IPS DF 6.9 (cell line): ENCODE data around the gene TTLL3.
"Not testable (repeated sequence)": the region's sequence is repeated elsewhere in the genome, so short reads cannot be mapped to it uniquely, and the experiment has no call there.

Experiments
- DNase-seq: peaks from one replicate; pipeline ENCODE4 v3.0.0-alpha.2; 2013; ENCODE audit warnings: low read depth, low spot score
- H3K27ac ChIP-seq: one replicate; pipeline ENCODE4 v1.5.1; 2013; ENCODE audit warnings: low read length, control low read depth
- H3K27me3 ChIP-seq: 2 replicates; pipeline ENCODE4 v1.6.1; 2013; ENCODE audit warnings: mild to moderate bottlenecking, low read length; ENCODE audit not compliant: control insufficient read depth, insufficient read depth
- H3K36me3 ChIP-seq: 2 replicates; pipeline ENCODE4 v1.6.1; 2013; ENCODE audit warnings: low read length; ENCODE audit not compliant: control insufficient read depth, insufficient read depth
- H3K4me1 ChIP-seq: 2 replicates; pipeline ENCODE4 v1.6.1; 2013; ENCODE audit warnings: low read length; ENCODE audit not compliant: control insufficient read depth, insufficient read depth
- H3K4me3 ChIP-seq: 2 replicates; pipeline ENCODE4 v1.5.1; 2013; ENCODE audit warnings: mild to moderate bottlenecking, low read length
- H3K9me3 ChIP-seq: 2 replicates; pipeline ENCODE4 v1.6.1; 2013; ENCODE audit warnings: low read length, inconsistent platforms; ENCODE audit not compliant: control insufficient read depth, insufficient read depth
- WGBS: extraction: QIAGEN DNeasy Blood & Tissue Kit; methylation state at CpG from one replicate; pipeline ENCODE4 v1.1.7; 2013; ENCODE audit warnings: mixed read lengths, missing lambda C conversion rate; ENCODE audit not compliant: insufficient read length, insufficient coverage; 5-methylcytosine and 5-hydroxymethylcytosine counted together

The TTLL3 gene

DNA sequence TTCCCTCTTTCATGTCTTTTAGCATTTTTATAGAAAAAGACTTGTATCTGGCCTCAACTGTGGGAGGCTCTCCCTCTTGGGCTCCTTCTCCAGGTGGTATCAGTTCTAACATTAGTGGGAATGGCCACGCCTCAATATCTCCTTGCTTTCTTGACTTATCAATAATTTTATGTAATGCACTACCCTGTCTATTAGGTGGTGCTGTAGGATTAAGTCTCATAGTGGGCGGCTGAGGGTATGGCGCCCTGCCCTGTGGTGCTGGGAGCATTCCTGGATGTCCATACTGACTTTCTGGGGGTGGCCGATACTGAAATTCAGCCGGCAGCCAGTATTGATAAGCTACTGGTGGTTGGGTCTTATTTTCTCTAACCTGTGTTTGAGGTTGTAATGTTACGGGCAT lies 42.5 kb downstream of the TTLL3 start:
- DNase-seq, result no peak
- Histone ChIP-seq H3K4me3 (no peak overlapping the region), H3K27ac (no peak overlapping the region), H3K4me1 (no peaks in the 10 kb centered on the region), H3K27me3 (no peaks in the 10 kb centered on the region), H3K36me3 (no peaks in the 10 kb centered on the region), H3K9me3 (no peaks in the 10 kb centered on the region)
- no CpG with 5 or more reads among the region's 6 CpGs for WGBS

DNA sequence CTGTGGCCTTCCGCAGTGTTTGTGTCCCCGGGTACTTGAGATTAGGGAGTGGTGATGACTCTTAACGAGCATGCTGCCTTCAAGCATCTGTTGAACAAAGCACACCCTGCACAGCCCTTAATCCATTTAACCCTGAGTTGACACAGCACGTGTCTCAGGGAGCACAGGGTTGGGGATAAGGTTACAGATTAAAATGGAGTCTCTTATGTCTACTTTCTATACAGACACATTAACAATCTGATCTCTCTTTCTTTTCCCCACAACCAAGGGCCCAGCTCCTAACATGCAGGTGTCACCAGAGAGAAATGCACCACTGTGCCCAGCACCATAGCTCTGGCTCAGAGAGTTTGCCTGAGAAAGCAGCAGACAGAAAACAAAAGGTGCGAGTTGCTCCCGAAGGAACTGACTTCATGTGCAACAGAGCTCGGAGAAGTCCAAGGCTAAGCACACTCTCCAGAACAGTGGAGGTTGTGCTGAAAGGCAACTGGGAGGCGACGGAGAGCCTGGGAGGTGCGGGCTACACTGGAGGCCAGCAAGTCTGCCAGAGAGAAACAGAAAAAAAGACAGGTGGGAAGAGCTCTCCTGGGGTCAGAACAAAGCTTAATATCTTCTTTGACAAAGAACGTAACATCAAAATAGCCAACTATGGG lies 44.4 kb downstream of the TTLL3 start:
- no CpG with 5 or more reads among the region's 11 CpGs for WGBS
- H3K36me3 ChIP-seq, H3K27me3 ChIP-seq, H3K4me1 ChIP-seq, DNase-seq, H3K4me3 ChIP-seq, H3K9me3 ChIP-seq, H3K27ac ChIP-seq: not testable (repeated sequence)

DNA sequence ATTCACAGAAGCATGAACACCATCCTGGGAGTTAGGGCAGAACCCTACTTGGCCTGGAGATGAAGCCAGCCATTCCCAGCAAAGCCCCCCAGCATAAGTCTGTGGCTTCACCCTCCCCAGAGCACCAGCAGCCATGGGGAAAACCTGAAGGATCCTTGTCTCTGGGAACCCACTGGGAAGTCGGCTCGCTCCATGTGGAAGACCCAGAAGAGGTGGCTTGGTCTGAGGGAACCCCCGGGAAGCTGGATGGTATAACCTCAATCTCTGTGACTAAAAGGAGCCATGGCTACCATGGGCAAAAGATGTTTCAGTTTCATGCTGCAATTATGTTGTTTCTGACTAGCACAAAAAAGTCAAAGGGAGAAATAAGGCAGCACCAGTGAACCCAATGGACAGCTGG lies 45.5 kb downstream of the TTLL3 start:
- H3K27me3 ChIP-seq, result no peaks in the 10 kb centered on the region
- no peak overlapping the region for H3K27ac ChIP-seq
- H3K4me3 ChIP-seq, result no peak overlapping the region
- DNase-seq, result no peak
- no peaks in the 10 kb centered on the region for H3K36me3 ChIP-seq
- H3K9me3 ChIP-seq, result no peaks in the 10 kb centered on the region
- H3K4me1 ChIP-seq, result no peaks in the 10 kb centered on the region
- no CpG with 5 or more reads among the region's 3 CpGs for WGBS

DNA sequence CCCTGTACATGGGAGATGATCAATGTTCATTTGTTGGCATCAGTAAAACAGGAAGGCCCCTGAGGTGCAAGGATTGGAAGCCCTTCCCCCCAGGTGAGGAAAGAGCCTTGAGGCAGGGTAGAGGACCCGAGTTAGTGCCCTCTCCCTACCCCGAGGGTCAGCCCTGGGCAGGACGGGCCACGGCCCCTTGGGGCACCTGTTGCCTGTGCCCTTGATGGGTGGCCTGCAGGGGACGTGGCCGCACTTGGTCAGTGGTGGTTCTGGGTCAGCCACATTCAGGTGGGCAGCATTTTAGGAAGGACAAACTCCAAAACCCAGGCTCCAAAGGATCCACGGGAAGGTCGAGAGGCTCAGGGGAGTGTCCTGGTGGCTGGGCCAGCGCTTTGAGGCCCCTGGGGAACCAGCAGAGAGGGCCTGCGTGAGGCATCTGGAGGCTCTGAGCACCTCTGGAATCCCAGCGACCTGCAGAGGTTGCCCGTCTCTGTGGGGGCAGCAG lies 49.5 kb downstream of the TTLL3 start:
- Histone ChIP-seq H3K4me3 (no peak overlapping the region), H3K36me3 (no peaks in the 10 kb centered on the region), H3K4me1 (peaks cover 4% of the 10 kb centered on the region; the same call in 1 of the 2 replicates), H3K27me3 (no peaks in the 10 kb centered on the region), H3K9me3 (no peaks in the 10 kb centered on the region), H3K27ac (no peak overlapping the region)
- DNase-seq, result no peak
- no CpG with 5 or more reads among the region's 12 CpGs for WGBS

DNA sequence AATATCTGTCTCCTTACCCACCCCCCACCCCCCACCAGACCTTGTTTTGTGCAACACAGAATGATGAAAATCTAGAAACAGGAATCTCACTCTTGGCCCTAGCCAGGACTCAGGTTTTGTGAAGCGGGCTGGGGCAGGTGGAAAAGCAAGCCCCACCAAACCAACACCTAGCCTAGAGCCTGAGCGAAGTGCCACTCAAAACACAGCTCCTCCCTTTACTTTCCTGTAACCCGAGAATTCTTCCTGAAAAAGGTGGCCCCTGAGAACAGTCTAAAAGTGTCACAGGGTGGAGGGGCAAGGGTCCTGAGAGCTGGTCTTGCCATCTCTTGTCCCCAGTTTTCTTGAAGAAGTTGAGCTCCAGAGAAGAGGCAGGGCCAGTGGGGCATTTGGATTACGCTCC lies 51.1 kb downstream of the TTLL3 start:
- DNase-seq, result no peak

DNA sequence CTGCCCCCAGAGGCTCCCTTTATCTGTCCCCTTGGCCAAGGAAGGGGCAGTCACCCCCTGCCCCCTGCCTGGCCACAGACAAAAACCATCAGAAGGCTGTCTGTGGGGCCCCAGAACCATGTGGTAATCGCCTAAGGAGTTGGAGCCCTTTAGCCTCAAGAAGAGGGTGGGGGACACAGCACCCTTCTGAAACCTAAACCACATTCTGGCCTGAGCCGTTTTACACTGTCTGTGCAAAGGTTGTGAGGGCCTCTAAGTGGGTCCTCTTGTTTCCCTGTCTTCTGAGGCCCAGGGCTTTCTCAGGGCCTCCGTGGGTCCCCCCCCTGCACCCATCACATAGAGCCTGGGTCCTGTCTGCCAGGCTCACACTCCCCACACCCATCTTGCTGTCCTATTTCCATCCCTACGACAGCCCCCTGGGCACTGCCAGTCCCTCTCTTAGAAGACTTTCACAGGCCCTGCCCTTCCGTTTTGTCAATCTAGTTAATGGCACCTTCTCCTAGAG lies 51.6 kb downstream of the TTLL3 start:
- Histone ChIP-seq H3K4me3 (no peak overlapping the region), H3K27ac (no peak overlapping the region), H3K4me1 (peaks cover 4% of the 10 kb centered on the region; the same call in 1 of the 2 replicates), H3K9me3 (no peaks in the 10 kb centered on the region), H3K36me3 (no peaks in the 10 kb centered on the region), H3K27me3 (no peaks in the 10 kb centered on the region)
- WGBS, result no CpG with 5 or more reads among the region's 5 CpGs
- DNase-seq, result no peak

More for the DNA sequence above, 51.1 kb downstream of the TTLL3 start:
- Histone ChIP-seq H3K4me3 (no peak overlapping the region), H3K4me1 (peaks cover 4% of the 10 kb centered on the region; the same call in 1 of the 2 replicates), H3K36me3 (no peaks in the 10 kb centered on the region), H3K27me3 (no peaks in the 10 kb centered on the region), H3K9me3 (no peaks in the 10 kb centered on the region), H3K27ac (no peak overlapping the region)
- WGBS, result no CpG with 5 or more reads among the region's 4 CpGs

DNA sequence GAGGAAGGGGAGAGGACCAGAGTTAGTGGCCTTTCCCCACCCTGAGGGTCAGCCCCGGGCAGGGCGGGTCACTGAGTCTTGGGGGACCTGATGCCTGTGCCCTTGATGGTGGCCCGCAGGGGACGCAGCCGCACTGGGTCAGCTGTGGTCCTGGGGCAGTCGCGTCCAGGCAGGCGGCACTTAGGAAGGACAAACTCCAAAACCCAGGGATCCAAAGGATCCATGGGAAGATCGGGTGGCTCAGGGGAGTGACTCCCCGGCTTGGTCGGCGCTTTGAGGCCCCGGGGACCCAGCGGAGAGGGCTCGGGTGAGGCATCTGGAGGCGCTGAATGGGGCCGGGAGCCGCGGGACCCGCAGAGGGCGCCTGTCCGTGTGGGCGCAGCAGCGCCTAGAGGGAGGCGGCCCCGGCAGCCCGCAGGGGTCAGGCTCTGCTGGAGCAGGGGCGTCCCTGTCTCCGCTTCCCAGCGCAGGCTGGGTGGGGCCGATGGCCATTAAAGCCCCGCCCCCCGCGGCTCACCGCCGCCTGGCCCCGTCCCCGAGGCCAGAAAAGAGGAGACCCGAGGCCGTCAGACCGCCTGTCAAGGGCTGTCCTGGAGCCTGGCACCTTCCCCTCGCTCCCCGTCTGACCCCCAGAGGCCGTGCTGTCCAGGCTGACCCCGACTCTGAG lies 52.5 kb downstream of the TTLL3 start:
- Histone ChIP-seq H3K4me1 (peaks cover 4% of the 10 kb centered on the region; the same call in 1 of the 2 replicates), H3K27me3 (no peaks in the 10 kb centered on the region), H3K36me3 (no peaks in the 10 kb centered on the region), H3K4me3 (peak overlapping the region; percentile 16; the same call in 1 of the 2 replicates), H3K9me3 (no peaks in the 10 kb centered on the region), H3K27ac (no peak overlapping the region)
- DNase-seq, result no peak
- WGBS, result no CpG with 5 or more reads among the region's 45 CpGs

DNA sequence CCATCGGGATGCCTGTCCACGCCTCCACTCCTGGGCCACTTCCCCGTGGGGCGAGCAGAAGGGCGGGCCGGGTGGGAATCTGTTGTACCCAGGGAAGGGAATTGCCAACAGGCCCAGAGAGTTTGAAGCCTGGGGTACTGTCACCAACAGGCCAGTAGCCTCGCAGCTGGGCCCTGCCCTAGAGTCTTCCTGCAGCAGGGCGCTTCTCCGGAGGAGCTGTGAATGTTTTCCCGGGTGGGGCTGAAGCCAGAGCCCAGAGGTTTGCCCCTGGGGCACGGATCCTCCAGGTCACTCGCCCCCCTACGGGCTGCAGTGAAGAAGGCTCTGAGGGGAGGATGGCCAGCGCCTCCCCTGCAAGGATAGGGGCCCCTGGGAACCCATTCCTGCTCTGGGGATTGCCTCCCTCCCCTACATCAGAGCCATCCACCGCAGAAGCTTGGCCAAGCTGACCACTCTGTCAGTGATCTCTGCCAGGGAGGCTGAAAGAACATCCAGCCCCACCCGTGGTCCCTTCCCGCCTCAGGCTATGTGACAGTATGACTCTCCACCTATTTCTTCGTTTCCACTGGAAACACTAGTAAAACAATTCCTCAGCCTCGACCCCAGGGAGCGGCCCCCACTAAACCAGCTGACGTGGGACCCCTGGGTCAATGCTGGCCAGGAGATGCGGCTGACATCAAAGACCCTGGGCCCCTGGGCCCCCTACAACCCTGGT lies 53.2 kb downstream of the TTLL3 start:
- no peaks in the 10 kb centered on the region for H3K9me3 ChIP-seq
- peak overlapping the region; percentile 16; the same call in 1 of the 2 replicates for H3K4me3 ChIP-seq
- H3K27ac ChIP-seq, result no peak overlapping the region
- DNase-seq, result no peak
- no CpG with 5 or more reads among the region's 22 CpGs for WGBS
- peaks cover 4% of the 10 kb centered on the region; the same call in 1 of the 2 replicates for H3K4me1 ChIP-seq
- H3K36me3 ChIP-seq, result no peaks in the 10 kb centered on the region
- H3K27me3 ChIP-seq, result no peaks in the 10 kb centered on the region

DNA sequence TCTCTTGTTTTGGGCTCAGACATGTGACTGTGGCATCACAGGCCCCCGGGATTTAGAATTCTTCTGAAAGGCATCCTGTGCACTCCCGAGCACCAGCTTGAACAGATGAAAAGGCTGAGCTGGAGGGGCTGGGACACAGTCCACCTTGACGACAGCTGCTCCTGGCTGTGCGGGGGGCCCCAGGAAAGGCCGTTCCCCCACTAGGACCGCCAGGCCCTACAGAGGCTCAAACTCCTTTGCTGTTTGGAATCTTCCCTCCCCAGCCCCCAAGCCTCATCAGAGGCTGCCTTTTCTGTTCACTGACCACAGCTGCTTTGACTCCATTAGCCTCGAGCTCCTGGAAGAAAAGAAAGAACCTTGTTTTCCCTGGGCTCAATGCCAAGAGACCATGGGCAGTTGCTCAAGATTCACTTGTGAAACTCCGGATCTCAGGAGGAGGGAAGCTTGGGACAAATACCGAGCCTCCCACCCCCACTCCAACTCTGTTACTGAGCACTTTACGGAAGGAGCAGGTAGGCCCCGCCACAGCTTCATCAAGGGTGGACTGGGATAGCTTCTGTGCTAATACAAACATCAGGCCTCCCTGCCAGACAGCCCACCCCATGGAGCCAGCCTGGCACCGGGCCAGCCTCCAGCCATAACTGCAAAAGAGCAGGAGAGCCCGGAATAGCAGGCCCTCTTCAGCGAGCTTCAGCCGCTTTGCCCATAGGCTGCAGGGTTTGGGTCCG lies 54.3 kb downstream of the TTLL3 start:
- no peak for DNase-seq
- no peak overlapping the region for H3K27ac ChIP-seq

DNA sequence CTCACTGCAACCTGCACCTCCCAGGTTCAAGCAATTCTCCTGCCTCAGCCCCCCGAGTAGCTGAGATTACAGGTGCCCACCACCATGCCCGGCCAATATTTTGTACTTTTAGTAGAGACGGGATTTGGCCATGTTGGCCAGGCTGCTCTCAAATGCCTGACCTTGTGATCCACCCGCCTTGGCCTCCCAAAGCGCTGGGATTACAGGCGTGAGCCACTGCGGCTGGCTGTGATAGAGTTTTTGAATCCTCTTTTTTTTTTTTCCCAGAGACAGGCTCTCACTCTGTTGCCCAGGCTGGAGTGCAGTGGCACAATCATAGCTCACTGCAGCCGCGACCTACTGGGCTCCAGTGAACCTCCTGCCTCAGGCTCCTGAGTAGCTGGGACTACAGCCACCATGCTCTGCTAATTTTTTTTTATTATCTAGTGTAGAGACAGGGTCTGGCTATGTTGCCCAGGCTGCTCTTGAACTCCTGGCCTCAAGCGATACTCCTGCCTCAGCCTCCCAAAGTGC lies 55.1 kb downstream of the TTLL3 start:
- DNase-seq, H3K27ac ChIP-seq, H3K36me3 ChIP-seq, H3K27me3 ChIP-seq, H3K4me1 ChIP-seq, H3K4me3 ChIP-seq, H3K9me3 ChIP-seq: not testable (repeated sequence)
- WGBS, result no CpG with 5 or more reads among the region's 10 CpGs

More for the DNA sequence above, 54.3 kb downstream of the TTLL3 start:
- Histone ChIP-seq H3K9me3 (no peaks in the 10 kb centered on the region), H3K4me1 (peaks cover 4% of the 10 kb centered on the region; the same call in 1 of the 2 replicates), H3K27me3 (no peaks in the 10 kb centered on the region), H3K36me3 (no peaks in the 10 kb centered on the region), H3K4me3 (no peak overlapping the region)
- WGBS, result no CpG with 5 or more reads among the region's 16 CpGs
